Measurements from ENCODE around the gene PRXL2A. TPM values are rescaled to one million over a fixed set of nuclear protein-coding genes. Genes with fewer than 3 reads are reported as not detected.

The PRXL2A gene
- total and polyA plus RNA-seq, 2 of the 4 experiments (the other 2 are of a cell fraction), result 0.90 to 0.92 TPM

GRCh38 chr10:80436446-80437098 is 28.2 kb downstream of the PRXL2A start:
- Histone ChIP-seq H3K79me1 (ENCODE audit: low read depth in 1 of 2, low read length in 2 of 2) (no peaks in the 10 kb centered on the region), H3K23ac (ENCODE audit: low read depth, low read length) (no peak overlapping the region), H3K9ac (ENCODE audit: low read depth, low read length) (no peak overlapping the region), H3K18ac (ENCODE audit: low read depth, low read length) (no peak overlapping the region), H3K4me3 (ENCODE audit: insufficient read depth, low read depth, low read length) (no peak overlapping the region), H2AFZ (replicated peaks; ENCODE audit: low read length, poor library complexity) (no peak overlapping the region), H3K36me3 (ENCODE audit: control insufficient read depth, insufficient read depth, low read length) (no peaks in the 10 kb centered on the region), H2AK5ac (ENCODE audit: low read depth, low read length) (no peak overlapping the region), H2BK120ac (ENCODE audit: low read depth, low read length) (no peak overlapping the region), H2AK9ac (replicated peaks; ENCODE audit: low read depth, low read length, poor library complexity) (no peak overlapping the region), H4K5ac (ENCODE audit: low read depth, low read length) (no peak overlapping the region), H2BK15ac (ENCODE audit: low read depth, low read length) (no peak overlapping the region), H3K9me1 (ENCODE audit: insufficient read depth, low read length) (no peaks in the 10 kb centered on the region), H2BK20ac (ENCODE audit: low read depth, low read length) (no peak overlapping the region), H3K27me3 (ENCODE audit: control insufficient read depth, insufficient read depth, low read length) (peaks cover 6% of the 10 kb centered on the region), H3K27ac (ENCODE audit: insufficient read depth, low read length) (no peak overlapping the region), H3K14ac (replicated peaks; ENCODE audit: low read depth, low read length) (no peak overlapping the region), H3K4ac (ENCODE audit: low read depth, low read length) (no peak overlapping the region), H4K20me1 (ENCODE audit: insufficient read depth, low read length) (no peaks in the 10 kb centered on the region), H3K4me1 (ENCODE audit: control insufficient read depth, insufficient read depth, low read length) (no peaks in the 10 kb centered on the region), H4K91ac (ENCODE audit: insufficient read depth, low read depth, low read length) (no peak overlapping the region), H3K9me3 (ENCODE audit: control insufficient read depth, insufficient read depth, low read length) (no peaks in the 10 kb centered on the region), H2BK5ac (ENCODE audit: low read depth, low read length, poor library complexity, severe bottlenecking) (no peak overlapping the region), H4K8ac (ENCODE audit: low read depth in 2 of 2, low read length in 2 of 2) (no peak overlapping the region), H3K4me2 (ENCODE audit: low read depth, low read length) (no peak overlapping the region), H3K56ac (ENCODE audit: extremely low read depth, insufficient read depth, low read length) (no peak overlapping the region)
- intact Hi-C loops (cut with micrococcal nuclease) (no loop called here), dilution Hi-C loops (cut with HindIII; ENCODE audit: low sequenced_read_pairs, unreplicated experiment) (no loop called here), in situ Hi-C loops (cut with MboI; ENCODE audit: low sequenced_read_pairs) (loop anchor here (25.0 kb wide), 1 partner anchor 476 kb away; no protein-coding TSS in a partner anchor)
- no peak for TF ChIP-seq POLR2A (IDR thresholded peaks at IDR 0.05; ENCODE audit: low read depth, low read length)
- TF ChIP-seq CEBPB (IDR thresholded peaks at IDR 0.05; ENCODE audit: low read depth, low read length), result no peak
- no peak for TF ChIP-seq RCOR1 (IDR thresholded peaks at IDR 0.05; ENCODE audit: insufficient replicate concordance, low read length)
- no peak for TF ChIP-seq NFE2L2 (IDR thresholded peaks at IDR 0.05; ENCODE audit: low read depth, low read length)
- no peak for TF ChIP-seq CHD1 (IDR thresholded peaks at IDR 0.05; ENCODE audit: low read depth, low read length)
- TF ChIP-seq RFX5 (IDR thresholded peaks at IDR 0.05; ENCODE audit: low read depth, low read length), result no peak
- TF ChIP-seq RAD21 (IDR thresholded peaks at IDR 0.05; ENCODE audit: low read length), result no peak
- TF ChIP-seq BHLHE40 (IDR thresholded peaks at IDR 0.05; ENCODE audit: low read depth, low read length), result no peak
- no peak for TF ChIP-seq FOS (IDR thresholded peaks at IDR 0.05; ENCODE audit: low read depth, low read length)
- no peak for TF ChIP-seq USF2 (IDR thresholded peaks at IDR 0.05; ENCODE audit: low read depth, low read length)
- no peak for TF ChIP-seq SMC3 (IDR thresholded peaks at IDR 0.05; ENCODE audit: low read depth, low read length)
- no peak for TF ChIP-seq CTCF (conservative IDR thresholded peaks at IDR 0.05; ENCODE audit: low read depth, low read length)
- no peak for TF ChIP-seq MXI1 (IDR thresholded peaks at IDR 0.05; ENCODE audit: borderline replicate concordance, low read depth, low read length)
- no peak for TF ChIP-seq MAZ (IDR thresholded peaks at IDR 0.05; ENCODE audit: borderline replicate concordance, low read depth, low read length)
- no peak for TF ChIP-seq ELK1 (IDR thresholded peaks at IDR 0.05; ENCODE audit: borderline replicate concordance, low read depth, low read length)
- TF ChIP-seq MAFK (IDR thresholded peaks at IDR 0.05; ENCODE audit: low read depth, low read length), result no peak
- no peak for DNase-seq
- no peak for ATAC-seq (ENCODE audit: low read depth)
- BruUV-seq (replicated peaks), result no TSS peak
- CTCF ChIA-PET, result no interaction called here
- WGBS, 2 experiments (ENCODE audit: extremely low coverage in 2 of 2, insufficient read length in 1 of 2), result 20% methylated on average over 1 of the region's 6 CpGs; no CpG with 5 or more reads in 1 of the 2 experiments
- POLR2A ChIA-PET (ENCODE audit: unreplicated experiment), result no interaction called here

All from IMR-90 (cell line).